Left ventricle myocardium inferior (tissue), 1 donor: ENCODE results near the gene IL17C. TPM values are rescaled to one million over a fixed set of nuclear protein-coding genes. Genes with fewer than 3 reads are reported as not detected.

Experiments
- DNase-seq: peaks from one replicate; pipeline ENCODE4 v3.0.0-alpha.2; 2020
- H3K27ac ChIP-seq: fragments of 200-600 bp; replicated peaks from 2 replicates; pipeline ENCODE4 v1.8.0; 2021
- H3K27me3 ChIP-seq: fragments of 200-600 bp; 2 replicates; pipeline ENCODE4 v1.8.0; 2021; ENCODE audit warnings: low read depth
- H3K36me3 ChIP-seq: fragments of 200-600 bp; 2 replicates; pipeline ENCODE4 v1.8.0; 2021
- H3K4me1 ChIP-seq: fragments of 200-600 bp; 2 replicates; pipeline ENCODE4 v1.8.0; 2021
- H3K4me3 ChIP-seq: fragments of 200-600 bp; 2 replicates; pipeline ENCODE4 v1.8.0; 2021; ENCODE audit warnings: mild to moderate bottlenecking, moderate library complexity
- H3K9me3 ChIP-seq: fragments of 200-600 bp; replicated peaks from 2 replicates; pipeline ENCODE4 v1.8.0; 2021
- intact Hi-C: fragments of 100-400 bp; cut with micrococcal nuclease; formaldehyde crosslinking; loops from one replicate; pipeline ENCODE4 v1.11.0; 2022
- total RNA-seq: library from RNA; stranded (reverse); fragmentation: NEBNext Ultra II Directional; extraction: Animal tissue kit (Norgen Biotek cat#: 25700); gene quantifications from one replicate; pipeline ENCODE4 v1.2.1, GENCODE V29; 2021
- TF ChIP-seq, protein P1 (sequence below): fragments of 200-600 bp; IDR thresholded peaks from 2 replicates; pipeline ENCODE4 v1.8.0; 2021; ENCODE audit warnings: antibody characterized with exemption, mild to moderate bottlenecking, borderline replicate concordance
- donor health status: DM: no; HTN: yes; CAD: no; lungs with severe emphysema.

The IL17C gene
- total RNA-seq, 1 donor from 2014 or later: not detected

DNA sequence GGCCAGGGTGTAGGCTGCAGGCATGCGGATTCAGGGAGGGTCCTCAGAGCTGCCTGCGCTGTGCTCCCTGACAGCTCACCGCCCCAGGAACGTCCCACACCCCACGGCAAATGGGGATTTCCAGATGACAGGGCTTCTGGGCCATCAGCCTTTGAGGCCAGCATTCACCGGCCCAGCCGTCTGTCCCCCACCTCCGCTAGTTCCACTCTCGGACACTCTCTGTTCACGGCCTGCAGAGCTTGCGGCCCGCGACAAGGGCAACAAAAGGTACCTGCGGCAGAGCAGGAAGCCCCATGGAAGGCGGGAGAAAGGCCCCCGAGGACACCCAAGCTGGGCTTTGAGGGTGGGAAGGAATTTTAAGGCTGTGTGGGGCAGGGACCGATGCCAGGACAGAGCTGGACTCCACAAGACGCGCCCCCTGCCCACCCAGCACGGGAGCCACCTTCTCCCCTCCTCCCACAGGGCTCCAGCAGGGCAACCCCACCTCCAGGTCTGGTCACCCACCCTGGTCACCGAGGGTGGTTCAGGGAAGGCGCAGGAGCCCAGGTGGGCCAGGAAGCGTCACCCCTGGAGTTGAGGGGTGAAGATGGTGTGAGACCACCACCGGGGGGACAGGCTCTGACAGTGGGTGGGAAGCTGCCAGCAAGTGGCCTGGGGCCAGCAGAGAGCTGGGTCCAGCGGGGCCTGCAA, 18.1 kb downstream of the IL17C start:
- intact Hi-C loops: no loop called here
- H3K36me3 ChIP-seq: peaks cover 36% of the 10 kb centered on the region
- no peaks in the 10 kb centered on the region for H3K27me3 ChIP-seq
- H3K27ac ChIP-seq: no peak overlapping the region
- H3K4me3 ChIP-seq: no peak overlapping the region
- no peaks in the 10 kb centered on the region for H3K9me3 ChIP-seq
- TF ChIP-seq, protein P1, sequence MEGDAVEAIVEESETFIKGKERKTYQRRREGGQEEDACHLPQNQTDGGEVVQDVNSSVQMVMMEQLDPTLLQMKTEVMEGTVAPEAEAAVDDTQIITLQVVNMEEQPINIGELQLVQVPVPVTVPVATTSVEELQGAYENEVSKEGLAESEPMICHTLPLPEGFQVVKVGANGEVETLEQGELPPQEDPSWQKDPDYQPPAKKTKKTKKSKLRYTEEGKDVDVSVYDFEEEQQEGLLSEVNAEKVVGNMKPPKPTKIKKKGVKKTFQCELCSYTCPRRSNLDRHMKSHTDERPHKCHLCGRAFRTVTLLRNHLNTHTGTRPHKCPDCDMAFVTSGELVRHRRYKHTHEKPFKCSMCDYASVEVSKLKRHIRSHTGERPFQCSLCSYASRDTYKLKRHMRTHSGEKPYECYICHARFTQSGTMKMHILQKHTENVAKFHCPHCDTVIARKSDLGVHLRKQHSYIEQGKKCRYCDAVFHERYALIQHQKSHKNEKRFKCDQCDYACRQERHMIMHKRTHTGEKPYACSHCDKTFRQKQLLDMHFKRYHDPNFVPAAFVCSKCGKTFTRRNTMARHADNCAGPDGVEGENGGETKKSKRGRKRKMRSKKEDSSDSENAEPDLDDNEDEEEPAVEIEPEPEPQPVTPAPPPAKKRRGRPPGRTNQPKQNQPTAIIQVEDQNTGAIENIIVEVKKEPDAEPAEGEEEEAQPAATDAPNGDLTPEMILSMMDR: no peak
- H3K4me1 ChIP-seq: peaks cover 7% of the 10 kb centered on the region
- no peak for DNase-seq

DNA sequence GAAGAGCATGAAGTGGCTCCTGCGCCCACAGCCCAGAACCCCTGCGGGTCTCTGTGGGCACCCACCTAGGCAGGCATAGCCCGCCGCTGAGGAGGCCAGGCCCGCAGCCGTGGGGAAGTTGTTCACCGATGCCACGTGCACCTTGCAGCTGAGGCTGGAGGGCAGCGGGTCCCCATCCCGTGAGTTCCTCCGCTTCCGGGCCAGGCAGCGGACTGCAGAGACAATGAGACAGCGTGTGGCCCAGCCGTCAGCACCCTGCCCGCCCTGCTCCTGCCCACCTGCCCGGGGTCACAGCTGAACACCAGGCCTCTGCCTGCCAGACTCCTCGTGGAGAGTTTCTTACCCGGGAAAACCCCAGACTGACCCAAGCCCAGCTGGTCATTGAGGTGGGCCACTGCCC, 19.0 kb downstream of the IL17C start:
- no peaks in the 10 kb centered on the region for H3K9me3 ChIP-seq
- intact Hi-C loops: no loop called here
- TF ChIP-seq, protein P1: no peak
- no peak overlapping the region for H3K4me3 ChIP-seq
- H3K36me3 ChIP-seq: peaks cover 36% of the 10 kb centered on the region
- DNase-seq: no peak
- peaks cover 11% of the 10 kb centered on the region for H3K4me1 ChIP-seq
- H3K27me3 ChIP-seq: no peaks in the 10 kb centered on the region
- no peak overlapping the region for H3K27ac ChIP-seq

DNA sequence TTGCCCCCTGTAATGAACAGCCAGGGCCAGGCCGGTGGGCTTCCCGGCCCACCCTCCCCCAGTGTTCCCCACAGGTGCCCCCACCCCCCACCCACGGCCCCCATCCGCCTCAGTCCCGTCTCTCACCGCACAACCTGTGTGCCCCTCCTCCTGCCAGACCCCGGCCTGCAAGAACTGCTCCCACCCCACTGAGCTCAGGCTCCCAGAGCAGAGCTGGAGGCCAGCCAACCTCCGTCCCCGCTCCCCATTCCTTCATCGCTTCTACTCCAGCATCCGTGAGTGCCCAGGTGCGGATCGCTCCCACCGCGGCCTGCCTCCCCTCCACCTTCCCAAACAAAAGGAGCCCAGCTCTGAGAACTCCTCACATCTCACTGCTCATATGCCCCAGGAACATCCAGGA, 20.3 kb downstream of the IL17C start:
- no peak overlapping the region for H3K4me3 ChIP-seq
- no peaks in the 10 kb centered on the region for H3K9me3 ChIP-seq
- peaks cover 22% of the 10 kb centered on the region for H3K4me1 ChIP-seq
- no peaks in the 10 kb centered on the region for H3K27me3 ChIP-seq
- TF ChIP-seq, protein P1: no peak
- peaks cover 34% of the 10 kb centered on the region for H3K36me3 ChIP-seq
- intact Hi-C loops: no loop called here
- H3K27ac ChIP-seq: no peak overlapping the region
- DNase-seq: no peak

DNA sequence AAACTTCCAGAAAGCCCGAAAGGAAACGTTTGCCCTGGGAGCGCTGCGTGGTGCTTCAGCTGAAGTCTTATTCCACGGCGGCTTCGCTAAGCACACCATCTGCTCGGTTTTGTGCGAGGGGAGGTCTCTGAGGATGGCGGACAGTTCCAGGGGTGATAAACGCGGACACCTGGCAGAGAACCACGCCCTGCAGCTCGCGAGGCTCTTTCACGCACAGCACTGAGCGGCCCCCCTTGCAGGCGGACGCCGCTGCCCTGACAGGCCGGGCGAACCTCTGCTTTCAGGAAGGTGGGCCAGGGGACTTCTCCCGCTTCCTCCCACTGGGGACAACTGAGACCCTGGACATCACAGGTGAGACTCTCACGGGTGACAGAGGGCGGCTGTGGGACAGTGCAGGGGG, 20.8 kb downstream of the IL17C start:
- H3K27me3 ChIP-seq: no peaks in the 10 kb centered on the region
- H3K36me3 ChIP-seq: peaks cover 30% of the 10 kb centered on the region
- no peak for DNase-seq
- H3K27ac ChIP-seq: no peak overlapping the region
- H3K4me1 ChIP-seq: peaks cover 26% of the 10 kb centered on the region
- intact Hi-C loops: no loop called here
- TF ChIP-seq, protein P1: no peak
- no peak overlapping the region for H3K4me3 ChIP-seq
- no peaks in the 10 kb centered on the region for H3K9me3 ChIP-seq

DNA sequence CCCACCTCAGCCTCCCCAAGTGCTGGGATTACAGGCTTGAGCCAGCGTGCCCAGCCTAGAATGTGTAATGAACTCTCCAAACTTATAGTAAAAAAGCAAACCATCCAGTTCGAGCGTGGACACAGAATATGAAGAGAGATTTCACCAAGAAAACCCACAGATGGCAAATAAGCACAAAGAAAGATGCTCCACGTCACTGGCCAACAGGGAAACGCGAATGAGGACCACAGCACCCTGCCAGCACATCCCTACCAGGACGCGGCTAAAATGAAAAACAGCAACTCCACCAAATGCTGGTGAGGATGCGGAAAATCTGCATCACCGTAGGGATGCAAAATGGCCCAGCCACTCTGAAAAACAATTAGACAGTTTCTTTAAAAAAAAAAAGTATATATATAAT, 23.1 kb downstream of the IL17C start:
- TF ChIP-seq, protein P1: no peak
- Histone ChIP-seq H3K4me1 (peaks cover 43% of the 10 kb centered on the region), H3K4me3 (no peak overlapping the region), H3K27ac (no peak overlapping the region), H3K36me3 (peaks cover 7% of the 10 kb centered on the region), H3K9me3 (no peaks in the 10 kb centered on the region), H3K27me3 (no peaks in the 10 kb centered on the region)
- no peak for DNase-seq
- intact Hi-C loops: no loop called here
